ENCODE data around the gene ENTREP1.

DNA sequence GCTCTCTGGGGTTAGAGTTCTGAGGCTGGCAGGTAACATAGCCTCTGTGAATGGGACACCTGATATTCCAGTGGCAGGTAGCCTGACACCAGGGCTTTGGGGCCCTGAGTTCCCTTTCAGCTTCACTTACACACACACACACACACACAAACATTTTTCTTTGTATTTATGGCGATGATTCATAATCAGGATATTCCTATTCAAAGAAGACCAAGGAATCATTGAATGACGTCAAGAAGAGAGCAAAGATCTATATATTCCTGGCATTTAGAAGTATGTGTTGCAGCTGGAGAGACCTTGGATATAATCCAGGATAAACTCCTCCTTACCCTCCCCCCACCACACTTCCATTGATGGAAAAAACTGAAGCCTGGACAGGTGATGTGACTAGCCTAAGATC is 7.9 kb upstream of the ENTREP1 start:
- TF ChIP-seq, protein P1, sequence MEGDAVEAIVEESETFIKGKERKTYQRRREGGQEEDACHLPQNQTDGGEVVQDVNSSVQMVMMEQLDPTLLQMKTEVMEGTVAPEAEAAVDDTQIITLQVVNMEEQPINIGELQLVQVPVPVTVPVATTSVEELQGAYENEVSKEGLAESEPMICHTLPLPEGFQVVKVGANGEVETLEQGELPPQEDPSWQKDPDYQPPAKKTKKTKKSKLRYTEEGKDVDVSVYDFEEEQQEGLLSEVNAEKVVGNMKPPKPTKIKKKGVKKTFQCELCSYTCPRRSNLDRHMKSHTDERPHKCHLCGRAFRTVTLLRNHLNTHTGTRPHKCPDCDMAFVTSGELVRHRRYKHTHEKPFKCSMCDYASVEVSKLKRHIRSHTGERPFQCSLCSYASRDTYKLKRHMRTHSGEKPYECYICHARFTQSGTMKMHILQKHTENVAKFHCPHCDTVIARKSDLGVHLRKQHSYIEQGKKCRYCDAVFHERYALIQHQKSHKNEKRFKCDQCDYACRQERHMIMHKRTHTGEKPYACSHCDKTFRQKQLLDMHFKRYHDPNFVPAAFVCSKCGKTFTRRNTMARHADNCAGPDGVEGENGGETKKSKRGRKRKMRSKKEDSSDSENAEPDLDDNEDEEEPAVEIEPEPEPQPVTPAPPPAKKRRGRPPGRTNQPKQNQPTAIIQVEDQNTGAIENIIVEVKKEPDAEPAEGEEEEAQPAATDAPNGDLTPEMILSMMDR (IDR thresholded peaks at IDR 0.05) = no peak
- no peak for TF ChIP-seq POLR2A (IDR thresholded peaks at IDR 0.05)

All from upper lobe of left lung (tissue), 4 donors.